Fibroblast of mammary gland (primary cell): ENCODE results near the gene FAM98C.
"Not testable (repeated sequence)": the region's sequence is repeated elsewhere in the genome, so short reads cannot be mapped to it uniquely, and the experiment has no call there.

ENCODE experiments used
- DNase-seq: peaks from one replicate; pipeline ENCODE4 v3.0.0-alpha.2; 2010; ENCODE audit warnings: low read depth
- H3K4me3 ChIP-seq: 2 replicates; pipeline ENCODE4 v1.5.1; 2011; ENCODE audit warnings: low read depth, mild to moderate bottlenecking, low read length, moderate library complexity; ENCODE audit not compliant: control insufficient read depth
- CTCF ChIP-seq: conservative IDR thresholded peaks from 2 replicates; pipeline ENCODE4 v1.5.1; 2011; ENCODE audit warnings: low read depth, low read length, inconsistent platforms; ENCODE audit not compliant: control insufficient read depth, insufficient read depth

FAM98C gene

GRCh38 chr19:38424272-38424671, 21.4 kb downstream of the FAM98C start:
- no peak overlapping the region for H3K4me3 ChIP-seq
- TF ChIP-seq CTCF, result no peak
- no peak for DNase-seq

GRCh38 chr19:38425222-38425809, 22.4 kb downstream of the FAM98C start:
- no peak for TF ChIP-seq CTCF
- DNase-seq, result no peak

GRCh38 chr19:38425810-38426466, 23.0 kb downstream of the FAM98C start, which contains the start of gene RASGRP4:
RASGRP4 (minus strand) TSS chr19:38426219; CDS start chr19:38426091, 128 bp downstream.
- no peak within 1 kb of the TSS for H3K4me3 ChIP-seq
- DNase-seq, result no peak
- TF ChIP-seq CTCF, result no peak

More at GRCh38 chr19:38425222-38425809, 22.4 kb downstream of the FAM98C start:
- no peak overlapping the region for H3K4me3 ChIP-seq

- not testable (repeated sequence) for H3K4me3 ChIP-seq, DNase-seq
Observed at GRCh38 chr19:38427035-38427677, 24.3 kb downstream of the FAM98C start.

GRCh38 chr19:38429055-38429810, 26.3 kb downstream of the FAM98C start:
- no peak for TF ChIP-seq CTCF
- no peak for DNase-seq
- no peak overlapping the region for H3K4me3 ChIP-seq

GRCh38 chr19:38429811-38430156, 26.9 kb downstream of the FAM98C start:
- H3K4me3 ChIP-seq, result no peak overlapping the region
- no peak for DNase-seq
- TF ChIP-seq CTCF, result no peak

GRCh38 chr19:38430931-38431330, 28.0 kb downstream of the FAM98C start:
- no peak for DNase-seq
- TF ChIP-seq CTCF, result no peak
- H3K4me3 ChIP-seq, result no peak overlapping the region
